HL-60/S4 treated with phorbol 12-myristate 13-acetate at 8.2 ng/mL for 4 days and 3 days (cell line): ENCODE data around the gene ZIC1.

Source experiments
- in situ Hi-C: fragments of 300-500 bp; cut with MboI; formaldehyde crosslinking; loops from 2 replicates; pipeline ENCODE4 v1.15.0; 2022; ENCODE audit warnings: low sequenced_read_pairs

Gene ZIC1

DNA sequence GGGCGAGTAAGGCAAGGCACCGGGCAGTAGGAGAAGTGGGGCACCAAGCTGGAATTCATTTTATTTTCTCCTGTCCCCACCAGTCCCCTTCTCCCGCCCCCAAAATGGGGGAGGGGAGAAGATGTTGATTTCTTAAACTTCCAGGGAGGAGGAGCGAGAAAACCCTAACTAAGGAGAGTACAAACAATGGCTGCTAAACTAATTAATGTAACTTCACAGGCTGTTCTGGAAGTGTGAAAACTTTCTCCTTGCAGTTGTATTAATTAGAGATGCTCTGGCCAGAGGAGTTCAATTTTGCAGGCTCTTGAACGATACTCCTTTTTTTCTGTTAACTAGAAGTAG is 14.3 kb upstream of the ZIC1 start:
- in situ Hi-C loops: no loop called here

DNA sequence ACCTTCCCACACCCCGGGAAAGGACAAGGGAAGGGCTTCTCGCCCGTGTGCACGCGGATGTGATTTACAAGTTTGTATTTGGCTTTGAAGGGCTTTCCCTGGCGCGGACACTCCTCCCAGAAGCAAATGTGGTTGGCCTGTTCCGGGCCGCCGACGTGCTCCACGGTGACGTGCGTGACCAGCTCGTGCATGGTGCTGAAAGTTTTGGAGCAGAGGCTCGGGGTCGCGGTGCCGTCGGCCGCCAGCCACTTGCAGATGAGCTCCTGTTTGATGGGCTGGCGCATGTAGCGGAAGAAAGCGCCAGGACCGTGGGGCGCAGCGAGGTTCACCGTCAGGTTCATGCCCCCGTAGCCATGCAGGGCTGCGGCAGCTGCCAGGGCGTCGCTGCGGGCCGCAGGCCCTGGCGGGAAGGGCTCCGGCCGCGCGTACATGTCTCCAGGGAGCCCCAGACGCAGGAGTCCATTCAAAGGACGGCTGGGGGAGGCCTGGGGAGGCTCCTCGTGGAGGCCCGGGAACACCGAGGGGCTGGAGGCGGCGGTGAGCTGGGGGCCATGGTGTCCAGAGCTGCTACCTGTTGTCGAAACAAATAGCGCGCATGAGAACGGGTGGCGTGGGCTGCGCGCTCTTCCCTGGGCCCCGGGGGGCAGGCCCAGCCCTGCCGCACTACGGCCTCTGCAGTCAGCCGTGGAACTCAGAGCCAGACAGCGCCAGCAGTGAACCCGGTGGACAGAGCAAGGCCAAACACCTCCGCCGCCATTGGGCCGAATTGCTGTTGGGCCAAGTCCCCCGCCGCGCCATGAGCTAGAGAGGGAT is 13.1 kb upstream of the ZIC1 start:
- in situ Hi-C loops: no loop called here

DNA sequence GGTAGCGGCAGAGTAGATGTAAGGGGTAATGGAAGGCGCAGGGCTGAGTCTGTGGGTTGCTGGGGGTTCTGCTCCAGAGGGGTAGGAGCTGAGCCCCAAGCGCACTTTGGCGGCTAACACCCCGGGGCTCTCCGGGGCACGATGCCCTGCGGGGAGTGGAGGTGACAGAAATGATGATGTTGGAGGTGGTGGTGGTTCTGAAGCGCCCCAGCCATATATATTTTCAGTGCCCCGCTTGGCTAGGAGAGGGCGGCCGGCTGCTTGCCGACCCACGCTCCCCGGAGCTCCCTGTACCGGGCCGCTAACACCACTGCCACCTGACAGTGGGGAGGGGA is 12.5 kb upstream of the ZIC1 start:
- in situ Hi-C loops: no loop called here

DNA sequence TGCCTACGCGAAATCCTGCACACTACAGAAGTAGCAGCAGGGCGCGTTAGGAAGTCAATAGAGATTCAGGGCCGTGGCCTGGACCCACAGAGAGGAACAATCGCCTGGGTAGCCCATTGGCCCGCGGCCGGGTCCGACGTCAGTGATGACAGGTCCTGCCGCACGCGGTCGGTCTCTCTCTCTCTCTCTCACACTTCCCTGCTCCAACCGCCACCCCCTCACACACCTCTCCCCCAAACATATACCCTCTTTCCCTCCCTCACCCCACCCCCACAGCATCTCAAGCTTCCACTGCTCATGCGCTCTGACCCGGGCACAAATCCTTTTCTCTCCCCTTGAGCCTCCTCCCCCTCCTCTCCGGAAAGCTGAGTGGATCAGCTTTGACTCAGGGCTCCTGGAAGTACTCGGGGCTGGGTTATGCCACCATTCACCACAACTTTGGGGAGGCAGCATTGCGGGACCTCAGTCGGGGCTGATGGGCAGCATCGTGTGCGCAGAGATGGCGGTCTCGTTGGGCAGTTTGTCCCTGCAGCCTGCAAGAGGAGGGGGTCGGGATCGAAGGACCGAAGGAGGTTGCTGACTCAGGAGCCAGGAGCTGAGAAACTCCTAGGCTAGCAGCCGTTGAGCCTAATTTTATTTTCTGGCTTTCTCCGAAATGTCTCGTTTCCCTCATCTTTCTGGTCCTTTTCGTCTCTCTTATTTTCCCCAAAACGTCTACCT is 11.8 kb upstream of the ZIC1 start:
- in situ Hi-C loops: no loop called here

DNA sequence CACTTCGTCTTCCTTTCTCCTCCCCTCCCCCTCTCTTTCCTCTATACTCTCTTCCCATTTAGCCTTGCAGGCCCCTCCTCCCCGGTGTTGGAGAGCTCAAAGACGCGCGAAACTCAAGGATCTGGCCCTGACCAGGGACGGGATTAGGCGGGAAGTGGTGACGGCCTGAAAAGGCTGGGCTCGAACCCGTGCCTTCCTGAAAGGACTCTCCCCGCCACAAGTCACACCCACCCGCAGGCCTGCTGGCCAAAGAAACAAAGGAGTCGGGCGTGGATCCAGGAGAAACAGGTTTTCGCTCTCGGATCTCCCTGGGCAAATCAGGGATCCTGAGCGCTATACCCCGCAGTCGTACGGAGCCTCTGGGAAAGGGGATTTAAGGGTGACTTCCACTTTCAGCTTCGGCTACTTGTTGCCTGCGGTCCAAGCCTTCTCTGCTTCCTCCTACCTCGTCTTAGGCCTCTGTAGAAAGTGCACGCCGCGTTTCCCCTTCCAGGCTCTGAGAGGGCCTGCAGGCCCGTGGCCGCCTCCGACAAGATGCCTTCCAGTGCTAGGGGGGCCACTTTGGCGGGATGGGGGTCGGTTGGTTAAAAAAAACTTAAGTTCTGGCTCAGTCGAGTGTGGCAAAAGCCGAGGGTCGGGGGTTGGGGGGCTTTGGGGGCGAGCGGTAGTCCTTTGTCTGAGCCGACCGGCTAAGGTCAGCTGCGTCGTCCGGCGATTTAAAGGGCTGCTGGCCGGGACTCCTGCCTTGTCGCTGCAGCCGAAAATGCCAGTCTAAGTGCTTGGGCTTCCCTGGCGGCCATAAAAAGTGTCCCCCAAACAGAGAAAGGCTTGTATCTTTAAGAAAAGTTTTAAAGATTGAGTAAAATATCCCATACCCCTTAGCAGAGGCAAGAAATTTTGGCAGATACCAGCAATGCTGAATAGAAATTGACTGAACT is 11.0 kb upstream of the ZIC1 start:
- in situ Hi-C loops: no loop called here

GRCh38 chr3:147398813-147399534 is 10.2 kb upstream of the ZIC1 start:
- in situ Hi-C loops: no loop called here

DNA sequence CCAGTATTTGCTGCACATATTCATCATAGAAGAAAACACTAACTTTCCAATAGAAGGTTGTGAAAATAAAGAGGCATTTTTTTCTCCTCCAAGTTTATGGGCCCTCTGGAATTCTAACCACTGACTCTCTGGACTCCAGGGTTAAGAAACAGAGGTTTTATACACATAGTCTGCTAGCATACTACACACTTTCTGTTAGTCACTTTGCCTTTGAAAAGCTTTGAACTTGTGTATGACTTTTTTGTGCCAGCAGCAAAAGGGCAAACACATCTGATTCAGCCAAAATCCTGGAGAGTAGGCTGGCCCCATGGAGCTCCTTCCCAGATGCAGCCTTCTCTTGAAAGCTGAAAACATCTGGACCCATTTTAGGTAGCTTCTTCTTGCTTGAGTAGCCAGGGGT is 9.1 kb upstream of the ZIC1 start:
- in situ Hi-C loops: no loop called here

- in situ Hi-C loops: no loop called here
Measured at GRCh38 chr3:147400999-147401398, 8.2 kb upstream of the ZIC1 start.

DNA sequence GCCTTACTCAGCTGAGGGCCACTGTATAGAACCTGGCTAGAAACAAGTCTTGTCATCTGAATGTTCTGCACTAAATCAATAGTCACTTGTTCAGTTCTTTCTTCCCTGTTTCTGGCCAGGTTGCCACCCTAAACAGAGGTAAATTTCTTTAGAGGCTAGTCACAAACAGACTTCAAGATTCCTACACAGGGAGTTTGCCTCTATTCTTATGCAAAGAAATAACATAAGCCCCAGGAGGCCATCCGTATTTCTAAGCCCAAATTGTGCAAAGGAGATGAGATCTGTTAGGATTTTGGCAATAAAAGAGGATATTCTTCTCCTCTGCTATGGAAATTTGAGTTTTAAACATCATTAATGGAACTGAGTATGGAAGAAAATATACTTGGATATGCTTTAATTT is 7.7 kb upstream of the ZIC1 start:
- in situ Hi-C loops: no loop called here

DNA sequence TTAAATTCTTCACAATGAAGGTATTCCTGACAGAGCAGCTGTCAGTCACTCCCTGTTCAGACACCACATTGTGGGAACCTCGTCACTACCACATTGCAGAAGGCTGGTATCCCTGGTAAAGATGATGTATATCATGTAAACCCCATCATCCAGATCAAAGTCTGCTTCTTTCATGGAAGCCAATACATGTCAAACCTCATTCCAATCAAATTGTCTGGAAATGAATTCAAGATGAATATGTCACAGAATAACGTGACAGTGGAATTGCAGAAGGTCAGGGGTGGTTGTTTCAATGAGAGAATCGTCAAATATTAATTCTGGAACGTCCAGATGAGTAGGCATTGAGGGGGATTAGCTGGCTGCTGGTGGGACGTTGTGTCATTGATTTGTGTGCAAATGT is 7.0 kb upstream of the ZIC1 start:
- in situ Hi-C loops: no loop called here

DNA sequence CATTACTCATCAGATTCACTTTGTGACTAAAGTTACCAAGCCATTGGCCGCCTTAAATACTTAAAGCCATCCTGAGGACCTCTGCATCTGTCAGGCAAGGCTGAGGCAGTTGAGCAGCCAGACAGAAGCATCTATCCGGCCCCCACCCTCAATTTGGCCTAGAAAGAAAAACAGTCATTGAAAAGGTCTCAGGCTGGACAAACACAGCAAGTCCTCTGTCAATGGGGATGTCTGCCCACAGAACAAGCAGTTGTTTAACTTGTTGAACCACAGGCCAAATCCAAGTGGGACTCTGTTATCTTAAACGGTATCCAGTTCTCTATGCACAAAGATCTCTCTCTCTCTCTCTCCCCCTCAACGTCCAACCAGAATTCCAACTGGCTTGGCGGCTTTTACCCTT is 5.7 kb upstream of the ZIC1 start:
- in situ Hi-C loops: no loop called here

DNA sequence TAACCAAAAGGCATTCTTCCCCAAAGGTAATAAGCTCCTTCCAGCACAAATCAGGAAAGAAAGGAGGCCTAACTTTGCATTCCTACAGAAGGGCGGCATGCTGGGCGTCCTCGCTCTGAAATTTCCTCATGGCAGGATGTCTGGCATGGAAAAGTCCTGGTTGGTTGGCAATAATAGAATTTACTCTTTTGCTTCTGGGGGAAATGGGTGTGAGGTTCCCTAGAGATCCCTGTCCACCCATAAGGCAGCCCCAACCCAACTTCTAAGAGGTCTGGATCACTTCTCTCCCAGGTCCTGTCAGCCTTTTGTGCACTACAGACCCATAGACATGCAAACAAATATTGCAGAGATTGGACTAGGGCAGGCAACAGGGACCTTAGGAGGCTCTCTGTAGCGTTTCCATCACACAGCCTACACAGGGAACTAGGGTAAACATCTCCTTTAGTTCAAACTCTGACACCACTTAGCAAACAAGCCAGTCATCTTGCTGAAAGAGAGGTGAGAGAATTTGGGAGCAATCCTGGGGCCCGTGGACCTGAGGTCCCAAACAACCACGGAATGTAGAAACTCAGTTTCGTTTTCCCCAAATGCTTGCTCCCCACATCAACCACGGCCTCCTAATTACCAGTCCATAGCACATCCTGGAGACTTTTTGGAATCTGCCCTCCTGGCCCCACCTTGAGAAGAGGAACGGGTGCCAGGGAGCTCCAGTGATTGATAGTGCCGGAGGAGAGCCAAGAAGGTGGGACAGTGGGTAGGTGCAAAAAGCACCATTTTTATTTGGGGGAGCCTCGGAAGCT is 5.0 kb upstream of the ZIC1 start:
- in situ Hi-C loops: no loop called here

DNA sequence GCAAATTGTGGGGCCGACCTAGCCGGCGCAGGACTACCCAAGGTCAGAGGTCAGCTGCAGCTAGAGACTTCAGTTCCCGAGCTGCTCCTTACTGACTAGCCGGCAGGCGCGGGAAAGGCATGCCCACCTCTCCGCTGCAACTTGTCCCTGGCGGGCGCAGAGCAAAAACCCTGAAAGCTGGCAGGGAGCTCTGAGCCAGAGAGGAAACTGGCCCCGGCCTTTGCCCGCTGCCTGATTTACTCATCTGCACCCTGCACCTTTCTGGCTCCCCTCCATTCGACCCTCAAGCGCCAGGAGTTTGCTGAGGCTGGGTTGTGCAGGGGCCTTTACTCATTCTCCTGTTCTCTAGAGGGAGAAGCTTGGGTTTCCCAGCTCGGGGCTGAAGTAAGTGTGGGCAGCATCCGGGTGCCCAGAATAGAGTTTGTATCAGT is 4.3 kb upstream of the ZIC1 start:
- in situ Hi-C loops: no loop called here

GRCh38 chr3:147405231-147406027 is 3.7 kb upstream of the ZIC1 start:
- in situ Hi-C loops: no loop called here

DNA sequence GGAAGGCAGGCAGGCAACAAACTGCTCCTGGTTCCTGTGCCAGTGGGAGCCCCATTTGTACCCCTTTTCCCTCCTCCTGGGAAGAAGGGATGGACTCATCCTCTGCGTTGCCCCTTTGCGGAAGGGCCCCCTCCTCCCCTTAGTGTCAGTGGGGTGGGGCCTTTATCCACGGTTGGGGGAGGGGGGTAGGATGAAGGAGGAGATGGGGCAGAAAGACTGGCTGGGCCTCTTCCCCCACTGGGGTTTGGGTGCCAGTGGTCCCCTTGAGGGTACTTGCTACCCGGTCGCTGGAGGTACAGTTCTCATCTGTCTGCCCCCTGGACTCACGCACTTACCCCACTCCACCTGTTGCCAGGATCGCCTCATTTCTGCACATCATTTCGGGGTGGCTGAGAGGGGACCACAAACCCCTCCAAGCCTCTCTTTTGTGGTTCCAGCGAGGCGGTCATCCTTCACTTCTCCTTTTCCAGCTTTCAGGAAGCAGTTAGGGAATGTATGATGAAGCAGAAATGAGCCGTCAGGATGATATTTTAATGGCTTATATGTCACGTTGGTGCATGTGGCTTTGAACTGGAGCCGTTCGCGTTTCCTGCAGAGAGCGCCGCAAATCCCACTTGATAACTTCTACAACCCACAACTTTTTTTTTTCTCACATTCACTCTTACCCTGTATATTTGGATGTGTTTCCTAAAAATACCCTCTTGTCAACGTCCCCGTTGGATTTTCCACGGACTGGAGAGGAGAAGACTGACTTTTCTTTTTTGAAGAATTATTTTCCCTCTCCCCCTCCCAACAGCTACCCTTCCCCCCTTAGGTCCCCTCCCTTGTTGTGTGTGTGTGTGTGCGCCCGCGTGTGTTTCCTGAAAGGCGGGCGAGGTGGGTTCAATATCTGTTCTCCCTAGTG is 2.9 kb upstream of the ZIC1 start, which contains the start of gene ZIC4:
Gene ZIC4 (minus strand): TSS at position 516 of the 904 bp plus-strand sequence. CDS start 3,746 bp downstream, outside the sequence.
- in situ Hi-C loops: no loop called here

DNA sequence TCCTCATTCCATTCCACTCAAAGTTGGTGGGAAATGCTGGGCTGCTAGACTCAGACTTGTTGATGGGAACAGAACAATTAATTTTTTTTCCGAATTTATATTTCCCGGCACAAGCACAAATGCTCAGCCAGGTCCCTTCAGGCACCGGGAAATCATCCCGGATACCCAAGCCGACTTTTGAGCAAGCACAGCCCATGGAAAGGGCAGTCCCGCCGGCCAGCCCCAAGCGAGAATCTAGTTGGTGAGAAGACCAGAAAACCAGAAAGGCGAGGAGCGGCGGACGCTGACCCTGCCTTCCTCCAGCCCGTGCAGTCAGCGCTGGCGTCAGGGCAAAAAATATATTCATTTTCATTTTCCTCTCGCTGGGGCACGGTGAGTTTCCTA is 2.1 kb upstream of the ZIC1 start:
- in situ Hi-C loops: no loop called here

- in situ Hi-C loops: no loop called here
Measured at GRCh38 chr3:147407498-147408187, 1.5 kb upstream of the ZIC1 start.
